ENCODE results near the gene ADAMTS15.

ADAMTS15 gene

DNA sequence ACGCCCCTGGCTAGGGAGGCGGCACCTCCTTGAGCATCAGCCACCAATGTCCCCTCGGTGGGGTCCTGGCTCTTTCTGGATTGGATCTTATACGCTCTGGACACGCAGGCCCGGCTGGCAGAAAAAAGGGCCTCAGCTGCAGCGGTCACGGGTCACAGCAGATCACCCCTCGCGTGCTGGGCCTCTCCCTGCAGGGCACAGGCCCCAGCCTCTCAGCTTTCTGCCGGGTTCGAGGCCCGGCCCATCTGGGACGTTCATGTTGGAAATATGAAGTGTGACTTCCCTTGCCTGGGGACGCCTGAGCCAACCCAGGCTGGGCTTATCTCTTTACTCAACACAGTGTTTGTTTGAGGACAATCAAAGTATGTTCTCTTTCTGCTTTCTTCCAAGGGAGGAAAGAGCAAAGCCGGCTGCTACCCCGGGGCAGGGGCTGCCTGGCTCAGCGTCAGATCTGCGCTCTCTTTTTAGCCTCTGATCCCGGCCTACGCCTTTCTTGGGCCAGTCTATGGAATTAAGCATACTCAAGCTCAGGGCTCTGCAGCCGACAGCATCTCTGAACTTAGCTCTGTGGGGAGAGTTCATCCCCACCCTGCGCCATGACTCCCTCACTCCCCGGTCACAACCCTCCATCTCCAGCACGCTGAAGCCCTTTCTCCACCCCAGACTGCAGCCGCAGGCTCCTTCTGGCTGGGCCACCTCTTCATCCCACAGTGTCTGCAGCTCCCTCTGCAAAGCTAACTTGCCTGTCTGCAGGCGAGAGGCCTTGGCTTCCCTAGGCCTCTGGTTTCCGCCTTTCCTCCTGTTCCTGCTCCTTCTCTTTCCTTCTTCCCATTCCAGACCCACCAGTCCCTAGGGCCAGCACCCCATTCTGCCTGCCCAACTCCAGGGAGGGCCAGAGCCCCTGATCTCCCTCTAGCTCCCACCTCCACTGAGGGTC, 38.8 kb downstream of the ADAMTS15 start:
- DNase-seq (ENCODE audit: low spot score) = no peak
- ChIA-PET POLR2A (ENCODE audit: low non-redundant PET) (no interaction called here), CTCF (interaction anchor here (0.6 to 0.9 kb wide), 3 partner anchors 53 to 1269 kb away, joined by 3 read pairs; no protein-coding TSS in a partner anchor)

GRCh38 chr11:130487924-130488815, 39.7 kb downstream of the ADAMTS15 start:
- DNase-seq (ENCODE audit: low spot score) = no peak
- no peak overlapping the region for H3K27ac ChIP-seq
- ChIA-PET CTCF (interaction anchor here (0.7 to 0.9 kb wide), 2 partner anchors 373 to 927 kb away, joined by 3 read pairs; no protein-coding TSS in a partner anchor), POLR2A (ENCODE audit: low non-redundant PET) (no interaction called here)
- no peak for TF ChIP-seq CTCF (conservative IDR thresholded peaks at IDR 0.05; ENCODE audit: low read depth)

More for the DNA sequence above, 38.8 kb downstream of the ADAMTS15 start:
- no peak overlapping the region for H3K27ac ChIP-seq
- TF ChIP-seq CTCF (conservative IDR thresholded peaks at IDR 0.05; ENCODE audit: low read depth) = no peak

DNA sequence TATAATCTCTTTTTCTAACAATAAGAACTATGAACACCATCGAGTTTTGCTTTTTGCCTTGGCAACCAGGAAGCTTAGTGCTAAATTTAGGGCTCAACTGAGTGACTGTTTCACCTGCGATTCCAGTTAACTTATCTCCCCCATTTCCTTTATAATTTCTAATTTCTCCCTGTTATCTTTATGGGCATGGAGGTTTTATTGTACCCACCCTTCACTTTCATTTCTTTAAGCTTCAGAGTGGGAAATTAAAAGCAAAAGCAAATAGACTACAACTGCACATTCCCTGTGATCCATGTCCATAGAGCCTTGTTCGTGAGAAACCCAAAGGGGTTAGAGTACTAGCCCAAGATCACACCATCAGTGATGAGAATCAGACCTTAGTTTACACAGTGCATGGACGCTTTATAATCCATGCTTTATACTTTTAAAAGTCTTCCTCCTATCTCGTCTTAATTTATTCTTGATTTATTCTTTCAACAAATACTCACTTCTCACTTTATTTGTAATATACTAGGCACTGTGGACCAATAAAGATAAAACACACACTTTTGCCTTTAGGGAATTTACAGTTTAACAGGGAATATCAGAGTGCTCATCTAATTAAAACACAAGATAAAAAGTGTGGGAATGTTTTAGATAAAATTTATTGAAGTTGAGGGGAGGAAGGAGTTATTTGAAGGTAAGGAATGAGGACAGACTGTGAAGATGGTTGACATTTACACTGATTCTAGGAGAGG, 40.6 kb downstream of the ADAMTS15 start:
- CTCF ChIA-PET = interaction anchor here (0.7 kb wide), 2 partner anchors 13 to 926 kb away, joined by 3 read pairs; no protein-coding TSS in a partner anchor
- no peak overlapping the region for H3K27ac ChIP-seq
- DNase-seq (ENCODE audit: low spot score) = no peak
- POLR2A ChIA-PET (ENCODE audit: low non-redundant PET) = no interaction called here
- TF ChIP-seq CTCF (conservative IDR thresholded peaks at IDR 0.05; ENCODE audit: low read depth) = no peak

GRCh38 chr11:130489716-130490115, 41.3 kb downstream of the ADAMTS15 start:
- no peak overlapping the region for H3K27ac ChIP-seq
- DNase-seq (ENCODE audit: low spot score) = no peak
- ChIA-PET POLR2A (ENCODE audit: low non-redundant PET) (no interaction called here), CTCF (no interaction called here)
- TF ChIP-seq CTCF (conservative IDR thresholded peaks at IDR 0.05; ENCODE audit: low read depth) = no peak

GRCh38 chr11:130490682-130491449, 42.4 kb downstream of the ADAMTS15 start:
- TF ChIP-seq CTCF (conservative IDR thresholded peaks at IDR 0.05; ENCODE audit: low read depth) = no peak
- ChIA-PET POLR2A (ENCODE audit: low non-redundant PET) (no interaction called here), CTCF (interaction anchor here (0.7 kb wide), 1 partner anchor 1699 kb away, joined by 5 read pairs; no protein-coding TSS in a partner anchor)
- H3K27ac ChIP-seq = no peak overlapping the region
- DNase-seq (ENCODE audit: low spot score) = no peak
